Psoas muscle (tissue), 8 donors: ENCODE measurements around the gene WIPF2. TPM values are rescaled to one million over a fixed set of nuclear protein-coding genes. Genes with fewer than 3 reads are reported as not detected.
A peak's percentile ranks its signal among the peaks of the same experiment; 100 is the strongest.

Experiments used
- ATAC-seq, 4 donors: fragments of 200-7000 bp; cut with Tn5 transposase; one replicate each; pipeline ENCODE4 v1.9.1; 2020; ENCODE audit warnings: moderate library complexity in 3 of 4, mild to moderate bottlenecking in 2 of 4
- DNase-seq, 2 donors: peaks; one replicate each; pipeline ENCODE4 v3.0.0-alpha.2; 2020
- H3K27ac ChIP-seq: fragments of 200-600 bp; one replicate; pipeline ENCODE4 v1.8.0; 2022
- H3K27me3 ChIP-seq, 3 donors: fragments of 200-600 bp in 1 of 3; one replicate each; pipeline versions ENCODE4 v1.6.1 to v1.8.0; 2013 to 2022; ENCODE audit warnings: low read length in 2 of 3, mild to moderate bottlenecking in 2 of 3, moderate library complexity in 1 of 3; ENCODE audit not compliant: insufficient read depth in 3 of 3
- H3K36me3 ChIP-seq, 2 donors: fragments of 200-600 bp in 1 of 2; one replicate each; pipeline versions ENCODE4 v1.6.1 to v1.8.0; 2013 to 2022; ENCODE audit warnings: low read depth in 1 of 2, mild to moderate bottlenecking in 1 of 2, moderate library complexity in 1 of 2; ENCODE audit not compliant: insufficient read depth in 1 of 2
- H3K4me1 ChIP-seq: fragments of 200-600 bp; one replicate; pipeline ENCODE4 v1.8.0; 2022
- H3K4me3 ChIP-seq: fragments of 200-600 bp; one replicate; pipeline ENCODE4 v1.8.0; 2022; ENCODE audit warnings: mild to moderate bottlenecking
- H3K9me3 ChIP-seq: fragments of 200-600 bp; one replicate; pipeline ENCODE4 v1.8.0; 2022
- CTCF ChIP-seq: fragments of 200-600 bp; IDR thresholded peaks from one replicate; pipeline ENCODE4 v1.8.0; 2022; ENCODE audit warnings: antibody characterized with exemption
- WGBS, 3 donors: extraction: QIAGEN DNeasy Blood & Tissue Kit; methylation state at CpG; one replicate each; pipeline versions ENCODE4 v1.1.6 to v1.1.7; 2013; 5-methylcytosine and 5-hydroxymethylcytosine counted together
- intact Hi-C, 2 donors: fragments of 100-400 bp; cut with DNase I; formaldehyde crosslinking; loops; one replicate each; pipeline versions ENCODE4 v1.11.0 to v1.14.2; 2022
- polyA plus RNA-seq, 3 donors: library from polyadenylated mRNA; stranded (reverse); fragments of 200-250 nt; gene quantifications; one replicate each; pipeline ENCODE4 v1.2.3, GENCODE V29; 2013
- total RNA-seq, 4 donors: library from RNA; stranded (reverse); fragmentation: NEBNext Ultra II Directional in 2 of 4; extraction: Animal tissue kit (Norgen Biotek cat#: 25700) in 2 of 4; gene quantifications; one replicate each; pipeline versions ENCODE4 v1.2.1 to v1.2.4, GENCODE V29; 2021 to 2023
- donor health status: healthy with polysubstance abuse.
- donor health status: DM: no; HTN: no; CAD: no; lungs with moderate emphysema.
- donor health status: Bipolar disorder and iron deficiency.
- donor health status: healthy.
- donor health status: DM: yes; HTN: yes; CAD: no.
- donor health status: DM: no; HTN: no; CAD: no.
- donor health status: DM: no; HTN: no; CAD: no.
- donor health status: DM: yes; HTN: yes; CAD: no.

WIPF2 gene
- total and polyA plus RNA-seq, 7 donors: 4.0 to 10.5 (median 8.1) TPM

- peak in 1 of 2 donors; percentile 40 for DNase-seq
- TF ChIP-seq CTCF: no peak
- Histone ChIP-seq H3K36me3 (peaks cover 0 to 9% of the 10 kb centered on the region in 2 donors), H3K27me3 (no peaks in the 10 kb centered on the region), H3K9me3 (no peaks in the 10 kb centered on the region), H3K4me3 (no peak overlapping the region), H3K4me1 (peaks cover 96% of the 10 kb centered on the region), H3K27ac (peak overlapping the region; percentile 97)
- WGBS, 3 donors: 59 to 82% (median 74%) methylated on average over 4 of the region's 4 CpGs
- intact Hi-C loops: no loop called here
- no peak for ATAC-seq
These were observed 108.2 kb downstream of the WIPF2 start for GRCh38 chr17:40327244-40327729.

GRCh38 chr17:40327735-40328385, 108.8 kb downstream of the WIPF2 start:
- DNase-seq: peak; percentile 72 to 75
- intact Hi-C loops: no loop called here
- WGBS, 3 donors: 0 to 3% (median 0%) methylated on average over 3 of the region's 3 CpGs
- no peak for TF ChIP-seq CTCF
- peaks cover 0 to 10% of the 10 kb centered on the region in 2 donors for H3K36me3 ChIP-seq
- H3K27me3 ChIP-seq: no peaks in the 10 kb centered on the region
- no peak for ATAC-seq
- no peak overlapping the region for H3K4me3 ChIP-seq
- H3K27ac ChIP-seq: peak overlapping the region; percentile 97
- peaks cover 97% of the 10 kb centered on the region for H3K4me1 ChIP-seq
- no peaks in the 10 kb centered on the region for H3K9me3 ChIP-seq

- peaks cover 0 to 15% of the 10 kb centered on the region in 2 donors for H3K36me3 ChIP-seq
- H3K4me3 ChIP-seq: no peak overlapping the region
- peaks cover 97% of the 10 kb centered on the region for H3K4me1 ChIP-seq
- DNase-seq: no peak
- no peak for ATAC-seq
- H3K27ac ChIP-seq: peak overlapping the region; percentile 97
- no peak for TF ChIP-seq CTCF
- intact Hi-C loops: no loop called here
- H3K27me3 ChIP-seq: no peaks in the 10 kb centered on the region
- 85 to 90% (median 90%) methylated on average over 2 of the region's 2 CpGs for WGBS, 3 donors
- H3K9me3 ChIP-seq: no peaks in the 10 kb centered on the region
These were observed 109.3 kb downstream of the WIPF2 start for GRCh38 chr17:40328386-40328766.

GRCh38 chr17:40329839-40330794, 111.0 kb downstream of the WIPF2 start:
- H3K4me1 ChIP-seq: peaks cover 100% of the 10 kb centered on the region
- peak overlapping the region; percentile 52 for H3K4me3 ChIP-seq

More at GRCh38 chr17:40329839-40330794, 111.0 kb downstream of the WIPF2 start:
- WGBS, 3 donors: 30 to 41% (median 31%) methylated on average over 11 of the region's 11 CpGs
- DNase-seq (peak in 1 of 2 donors; percentile 84), ATAC-seq (peak in 3 of 4 donors; percentile 7 to 30 (median 22))
- Histone ChIP-seq H3K9me3 (no peaks in the 10 kb centered on the region), H3K27me3 (no peaks in the 10 kb centered on the region), H3K36me3 (peaks cover 0 to 15% of the 10 kb centered on the region in 2 donors), H3K27ac (peak overlapping the region; percentile 97)
- intact Hi-C loops: no loop called here
- TF ChIP-seq CTCF: no peak
